Measurements from ENCODE around the gene CPNE2. TPM values are rescaled to one million over a fixed set of nuclear protein-coding genes. Genes with fewer than 3 reads are reported as not detected.

The CPNE2 gene
- total RNA-seq, 1 experiment from 2014 or later = 43.4 TPM

GRCh38 chr16:57089406-57089805 lies 3.0 kb upstream of the CPNE2 start:
- intact Hi-C loops (cut with micrococcal nuclease; ENCODE audit: unreplicated experiment) (loop anchor here (10.0 kb wide), 1 partner anchor 55 kb away; no protein-coding TSS in a partner anchor), in situ Hi-C loops (cut with HindIII; ENCODE audit: low pct_unique_long_range_greater_than_20kb, low sequenced_read_pairs) (no loop called here)
- CTCF ChIA-PET = no interaction called here
- H3K36me3 ChIP-seq (ENCODE audit: control insufficient read depth, insufficient read depth, low read length) = no peaks in the 10 kb centered on the region
- H3K27ac ChIP-seq (ENCODE audit: low read length) = no peak overlapping the region
- no peaks in the 10 kb centered on the region for H3K27me3 ChIP-seq (ENCODE audit: control insufficient read depth, insufficient read depth, low read length)
- POLR2A ChIA-PET = no interaction called here
- DNase-seq (ENCODE audit: low read depth, low spot score) = no peak
- no peak overlapping the region for H3K4me3 ChIP-seq (ENCODE audit: low read depth in 2 of 2, low read length in 2 of 2)
- H3K4me1 ChIP-seq (ENCODE audit: control insufficient read depth, insufficient read depth, low read length) = peaks cover 8% of the 10 kb centered on the region
- no TSS peak for BruUV-seq (replicated peaks)
- no peaks in the 10 kb centered on the region for H3K9me3 ChIP-seq (ENCODE audit: control insufficient read depth, insufficient read depth, low read depth, low read length)
- TF ChIP-seq TCF7L2 (IDR thresholded peaks at IDR 0.05; ENCODE audit: low read depth, low read length) (no peak), SIN3A (IDR thresholded peaks at IDR 0.05; ENCODE audit: borderline replicate concordance, insufficient read depth, low read depth, low read length) (no peak), REST (IDR thresholded peaks at IDR 0.05; ENCODE audit: insufficient read depth in 1 of 2, low read depth in 2 of 2, low read length in 1 of 2) (no peak), POLR2AphosphoS5 (IDR thresholded peaks at IDR 0.05; ENCODE audit: low read depth, low read length) (no peak)
- TF ChIP-seq, protein P1, sequence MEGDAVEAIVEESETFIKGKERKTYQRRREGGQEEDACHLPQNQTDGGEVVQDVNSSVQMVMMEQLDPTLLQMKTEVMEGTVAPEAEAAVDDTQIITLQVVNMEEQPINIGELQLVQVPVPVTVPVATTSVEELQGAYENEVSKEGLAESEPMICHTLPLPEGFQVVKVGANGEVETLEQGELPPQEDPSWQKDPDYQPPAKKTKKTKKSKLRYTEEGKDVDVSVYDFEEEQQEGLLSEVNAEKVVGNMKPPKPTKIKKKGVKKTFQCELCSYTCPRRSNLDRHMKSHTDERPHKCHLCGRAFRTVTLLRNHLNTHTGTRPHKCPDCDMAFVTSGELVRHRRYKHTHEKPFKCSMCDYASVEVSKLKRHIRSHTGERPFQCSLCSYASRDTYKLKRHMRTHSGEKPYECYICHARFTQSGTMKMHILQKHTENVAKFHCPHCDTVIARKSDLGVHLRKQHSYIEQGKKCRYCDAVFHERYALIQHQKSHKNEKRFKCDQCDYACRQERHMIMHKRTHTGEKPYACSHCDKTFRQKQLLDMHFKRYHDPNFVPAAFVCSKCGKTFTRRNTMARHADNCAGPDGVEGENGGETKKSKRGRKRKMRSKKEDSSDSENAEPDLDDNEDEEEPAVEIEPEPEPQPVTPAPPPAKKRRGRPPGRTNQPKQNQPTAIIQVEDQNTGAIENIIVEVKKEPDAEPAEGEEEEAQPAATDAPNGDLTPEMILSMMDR (IDR thresholded peaks at IDR 0.05) = no peak
- no peak for ATAC-seq

GRCh38 chr16:57091200-57091974 lies 996 bp upstream of the CPNE2 start:
- ChIA-PET CTCF (no interaction called here), POLR2A (interaction anchor here (0.7 kb wide), 1 partner anchor 91 kb away, joined by 6 read pairs; no protein-coding TSS in a partner anchor)
- intact Hi-C loops (cut with micrococcal nuclease; ENCODE audit: unreplicated experiment) (no loop called here), in situ Hi-C loops (cut with HindIII; ENCODE audit: low pct_unique_long_range_greater_than_20kb, low sequenced_read_pairs) (no loop called here)
- ATAC-seq (peak; percentile 38), DNase-seq (ENCODE audit: low read depth, low spot score) (no peak)
- H3K4me3 ChIP-seq (ENCODE audit: low read depth in 2 of 2, low read length in 2 of 2) = peak overlapping the region; percentile 54 to 68
- H3K36me3 ChIP-seq (ENCODE audit: control insufficient read depth, insufficient read depth, low read length) = no peaks in the 10 kb centered on the region
- H3K9me3 ChIP-seq (ENCODE audit: control insufficient read depth, insufficient read depth, low read depth, low read length) = no peaks in the 10 kb centered on the region
- no peaks in the 10 kb centered on the region for H3K27me3 ChIP-seq (ENCODE audit: control insufficient read depth, insufficient read depth, low read length)
- BruUV-seq (replicated peaks) = no TSS peak
- TF ChIP-seq REST (IDR thresholded peaks at IDR 0.05; ENCODE audit: insufficient read depth in 1 of 2, low read depth in 2 of 2, low read length in 1 of 2) = no peak
- TF ChIP-seq SIN3A (IDR thresholded peaks at IDR 0.05; ENCODE audit: borderline replicate concordance, insufficient read depth, low read depth, low read length) = no peak
- no peak for TF ChIP-seq POLR2AphosphoS5 (IDR thresholded peaks at IDR 0.05; ENCODE audit: low read depth, low read length)
- TF ChIP-seq TCF7L2 (IDR thresholded peaks at IDR 0.05; ENCODE audit: low read depth, low read length) = no peak
- TF ChIP-seq, protein P1 (IDR thresholded peaks at IDR 0.05) = no peak
- peak overlapping the region; percentile 79 for H3K27ac ChIP-seq (ENCODE audit: low read length)
- H3K4me1 ChIP-seq (ENCODE audit: control insufficient read depth, insufficient read depth, low read length) = peaks cover 8% of the 10 kb centered on the region
